Measurements from ENCODE around the gene FAM107B. TPM values are rescaled to one million over a fixed set of nuclear protein-coding genes. Genes with fewer than 3 reads are reported as not detected.

FAM107B gene
- total and polyA plus RNA-seq, 2 experiments from 2014 or later = 11.0 to 17.6 TPM

DNA sequence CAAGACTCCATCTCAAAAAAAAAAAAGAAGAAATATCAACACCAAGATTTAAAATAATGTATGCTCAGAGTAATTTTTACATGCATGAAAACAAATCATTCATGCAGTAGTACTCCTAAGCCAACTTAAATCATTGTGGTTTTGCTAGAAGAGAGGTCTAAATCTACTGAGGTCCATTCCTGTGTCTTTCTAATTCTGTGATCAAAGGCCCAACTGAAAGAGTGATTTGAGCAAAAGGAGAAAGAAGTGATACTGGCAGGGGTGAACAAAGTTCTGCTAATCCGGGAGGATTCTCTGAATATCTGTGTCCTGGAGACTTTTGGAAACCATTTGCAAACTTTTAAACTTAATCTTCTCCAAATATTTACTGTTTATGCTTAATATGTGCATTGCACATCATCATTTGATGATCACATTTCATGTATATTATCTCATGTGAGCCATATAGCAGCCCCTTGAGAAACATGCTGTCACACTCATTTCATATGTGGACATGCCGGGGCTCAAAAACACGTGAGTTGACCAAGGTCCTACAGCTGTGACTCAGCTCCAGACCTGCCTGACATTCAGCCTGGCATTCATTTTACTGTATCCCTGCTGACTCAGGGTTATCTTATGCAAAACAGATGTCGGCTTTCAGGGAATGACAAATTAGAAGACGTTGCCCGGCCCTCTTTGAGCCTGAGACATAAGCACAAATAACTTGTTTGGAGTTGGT is 76.4 kb downstream of the FAM107B start:
- ATAC-seq (no peak), DNase-seq (ENCODE audit: low spot score) (no peak)
- Histone ChIP-seq H2AFZ (peak overlapping the region; percentile 69; the same call in 1 of the 2 replicates), H4K20me1 (replicated peaks; ENCODE audit: insufficient read depth) (no peaks in the 10 kb centered on the region), H3K79me2 (replicated peaks; ENCODE audit: insufficient read depth) (no peaks in the 10 kb centered on the region), H3K36me3 (ENCODE audit: insufficient read depth) (no peaks in the 10 kb centered on the region), H3K27ac (ENCODE audit: low read depth) (no peak overlapping the region), H3K9me2 (ENCODE audit: insufficient read depth) (no peaks in the 10 kb centered on the region), H3K4me2 (no peak overlapping the region), H3F3A (replicated peaks; ENCODE audit: low read depth) (no peaks in the 10 kb centered on the region), H3K27me3 (ENCODE audit: insufficient read depth) (no peaks in the 10 kb centered on the region), H3K4me3 (no peak overlapping the region), H3K4me1 (ENCODE audit: insufficient read depth) (peaks cover 7% of the 10 kb centered on the region)
- peaks cover 21% of the 10 kb centered on the region for H3K4me1 Mint-ChIP-seq
- H3K27ac Mint-ChIP-seq = no peak overlapping the region
- H3K4me3 Mint-ChIP-seq = no peak overlapping the region
- H3K36me3 Mint-ChIP-seq (ENCODE audit: low read depth) = peaks cover 6% of the 10 kb centered on the region; the same call in 1 of the 3 replicates
- TF ChIP-seq, protein P1, sequence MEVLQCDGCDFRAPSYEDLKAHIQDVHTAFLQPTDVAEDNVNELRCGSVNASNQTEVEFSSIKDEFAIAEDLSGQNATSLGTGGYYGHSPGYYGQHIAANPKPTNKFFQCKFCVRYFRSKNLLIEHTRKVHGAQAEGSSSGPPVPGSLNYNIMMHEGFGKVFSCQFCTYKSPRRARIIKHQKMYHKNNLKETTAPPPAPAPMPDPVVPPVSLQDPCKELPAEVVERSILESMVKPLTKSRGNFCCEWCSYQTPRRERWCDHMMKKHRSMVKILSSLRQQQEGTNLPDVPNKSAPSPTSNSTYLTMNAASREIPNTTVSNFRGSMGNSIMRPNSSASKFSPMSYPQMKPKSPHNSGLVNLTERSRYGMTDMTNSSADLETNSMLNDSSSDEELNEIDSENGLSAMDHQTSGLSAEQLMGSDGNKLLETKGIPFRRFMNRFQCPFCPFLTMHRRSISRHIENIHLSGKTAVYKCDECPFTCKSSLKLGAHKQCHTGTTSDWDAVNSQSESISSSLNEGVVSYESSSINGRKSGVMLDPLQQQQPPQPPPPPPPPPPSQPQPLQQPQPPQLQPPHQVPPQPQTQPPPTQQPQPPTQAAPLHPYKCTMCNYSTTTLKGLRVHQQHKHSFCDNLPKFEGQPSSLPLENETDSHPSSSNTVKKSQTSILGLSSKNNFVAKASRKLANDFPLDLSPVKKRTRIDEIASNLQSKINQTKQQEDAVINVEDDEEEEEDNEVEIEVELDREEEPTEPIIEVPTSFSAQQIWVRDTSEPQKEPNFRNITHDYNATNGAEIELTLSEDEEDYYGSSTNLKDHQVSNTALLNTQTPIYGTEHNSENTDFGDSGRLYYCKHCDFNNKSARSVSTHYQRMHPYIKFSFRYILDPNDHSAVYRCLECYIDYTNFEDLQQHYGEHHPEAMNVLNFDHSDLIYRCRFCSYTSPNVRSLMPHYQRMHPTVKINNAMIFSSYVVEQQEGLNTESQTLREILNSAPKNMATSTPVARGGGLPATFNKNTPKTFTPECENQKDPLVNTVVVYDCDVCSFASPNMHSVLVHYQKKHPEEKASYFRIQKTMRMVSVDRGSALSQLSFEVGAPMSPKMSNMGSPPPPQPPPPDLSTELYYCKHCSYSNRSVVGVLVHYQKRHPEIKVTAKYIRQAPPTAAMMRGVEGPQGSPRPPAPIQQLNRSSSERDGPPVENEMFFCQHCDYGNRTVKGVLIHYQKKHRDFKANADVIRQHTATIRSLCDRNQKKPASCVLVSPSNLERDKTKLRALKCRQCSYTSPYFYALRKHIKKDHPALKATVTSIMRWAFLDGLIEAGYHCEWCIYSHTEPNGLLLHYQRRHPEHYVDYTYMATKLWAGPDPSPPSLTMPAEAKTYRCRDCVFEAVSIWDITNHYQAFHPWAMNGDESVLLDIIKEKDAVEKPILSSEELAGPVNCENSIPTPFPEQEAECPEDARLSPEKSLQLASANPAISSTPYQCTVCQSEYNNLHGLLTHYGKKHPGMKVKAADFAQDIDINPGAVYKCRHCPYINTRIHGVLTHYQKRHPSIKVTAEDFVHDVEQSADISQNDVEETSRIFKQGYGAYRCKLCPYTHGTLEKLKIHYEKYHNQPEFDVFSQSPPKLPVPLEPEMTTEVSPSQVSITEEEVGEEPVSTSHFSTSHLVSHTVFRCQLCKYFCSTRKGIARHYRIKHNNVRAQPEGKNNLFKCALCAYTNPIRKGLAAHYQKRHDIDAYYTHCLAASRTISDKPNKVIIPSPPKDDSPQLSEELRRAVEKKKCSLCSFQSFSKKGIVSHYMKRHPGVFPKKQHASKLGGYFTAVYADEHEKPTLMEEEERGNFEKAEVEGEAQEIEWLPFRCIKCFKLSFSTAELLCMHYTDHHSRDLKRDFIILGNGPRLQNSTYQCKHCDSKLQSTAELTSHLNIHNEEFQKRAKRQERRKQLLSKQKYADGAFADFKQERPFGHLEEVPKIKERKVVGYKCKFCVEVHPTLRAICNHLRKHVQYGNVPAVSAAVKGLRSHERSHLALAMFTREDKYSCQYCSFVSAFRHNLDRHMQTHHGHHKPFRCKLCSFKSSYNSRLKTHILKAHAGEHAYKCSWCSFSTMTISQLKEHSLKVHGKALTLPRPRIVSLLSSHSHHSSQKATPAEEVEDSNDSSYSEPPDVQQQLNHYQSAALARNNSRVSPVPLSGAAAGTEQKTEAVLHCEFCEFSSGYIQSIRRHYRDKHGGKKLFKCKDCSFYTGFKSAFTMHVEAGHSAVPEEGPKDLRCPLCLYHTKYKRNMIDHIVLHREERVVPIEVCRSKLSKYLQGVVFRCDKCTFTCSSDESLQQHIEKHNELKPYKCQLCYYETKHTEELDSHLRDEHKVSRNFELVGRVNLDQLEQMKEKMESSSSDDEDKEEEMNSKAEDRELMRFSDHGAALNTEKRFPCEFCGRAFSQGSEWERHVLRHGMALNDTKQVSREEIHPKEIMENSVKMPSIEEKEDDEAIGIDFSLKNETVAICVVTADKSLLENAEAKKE (CRISPR knock-in tag; IDR thresholded peaks at IDR 0.05) = no peak
- TF ChIP-seq, protein P2, sequence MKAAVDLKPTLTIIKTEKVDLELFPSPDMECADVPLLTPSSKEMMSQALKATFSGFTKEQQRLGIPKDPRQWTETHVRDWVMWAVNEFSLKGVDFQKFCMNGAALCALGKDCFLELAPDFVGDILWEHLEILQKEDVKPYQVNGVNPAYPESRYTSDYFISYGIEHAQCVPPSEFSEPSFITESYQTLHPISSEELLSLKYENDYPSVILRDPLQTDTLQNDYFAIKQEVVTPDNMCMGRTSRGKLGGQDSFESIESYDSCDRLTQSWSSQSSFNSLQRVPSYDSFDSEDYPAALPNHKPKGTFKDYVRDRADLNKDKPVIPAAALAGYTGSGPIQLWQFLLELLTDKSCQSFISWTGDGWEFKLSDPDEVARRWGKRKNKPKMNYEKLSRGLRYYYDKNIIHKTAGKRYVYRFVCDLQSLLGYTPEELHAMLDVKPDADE (IDR thresholded peaks at IDR 0.05) = no peak
- TF ChIP-seq JUNB (IDR thresholded peaks at IDR 0.05; ENCODE audit: unreplicated experiment) (no peak), CREB1 (CRISPR knock-in tag; IDR thresholded peaks at IDR 0.05; ENCODE audit: low read depth) (no peak), ZNF114 (CRISPR knock-in tag; IDR thresholded peaks at IDR 0.05) (no peak)
- peaks cover 3% of the 10 kb centered on the region; the same call in 1 of the 3 replicates for H3K9me3 Mint-ChIP-seq
- H3K27me3 Mint-ChIP-seq (ENCODE audit: insufficient read depth, low read depth, poor library complexity) = peaks cover 8% of the 10 kb centered on the region

Measured in GM23338 (cell line).